Neural cell (in vitro differentiated cells): ENCODE data around the gene PPM1H. TPM values are rescaled to one million over a fixed set of nuclear protein-coding genes. Genes with fewer than 3 reads are reported as not detected.

Experiments used
- H2AFZ ChIP-seq: fragments of 200-600, 300-800 bp; sonication (generic), shearing (Covaris generic); 2 replicates; pipeline ENCODE4 v1.6.0; 2014; ENCODE audit warnings: low read depth, mild to moderate bottlenecking, antibody characterized with exemption, low read length, moderate library complexity
- H3F3A ChIP-seq: fragments of 200-600 bp; shearing (Covaris generic); 2 replicates; pipeline ENCODE4 v1.6.1; 2016; ENCODE audit warnings: mild to moderate bottlenecking, moderate library complexity, mixed read lengths, antibody characterized with exemption, low read length; ENCODE audit not compliant: insufficient read depth, poor library complexity, severe bottlenecking
- H3K27ac ChIP-seq: fragments of 200-600, 300-800 bp; sonication (generic), shearing (Covaris generic); 2 replicates; pipeline ENCODE4 v1.5.1; 2014; ENCODE audit warnings: mild to moderate bottlenecking, low read length, moderate library complexity
- H3K27me3 ChIP-seq: fragments of 300-800, 200-600 bp; sonication (generic), shearing (Covaris generic); 2 replicates; pipeline ENCODE4 v1.6.0; 2014; ENCODE audit warnings: mild to moderate bottlenecking, low read depth, low read length, moderate library complexity; ENCODE audit not compliant: insufficient read depth
- H3K36me3 ChIP-seq: fragments of 300-800, 200-600 bp; sonication (generic), shearing (Covaris generic); 2 replicates; pipeline ENCODE4 v1.5.1; 2014; ENCODE audit warnings: mild to moderate bottlenecking, antibody characterized with exemption, low read length, moderate library complexity; ENCODE audit not compliant: insufficient read depth
- H3K4me2 ChIP-seq: fragments of 300-800, 200-600 bp; sonication (generic), shearing (Covaris generic); 2 replicates; pipeline ENCODE4 v1.6.0; 2014; ENCODE audit warnings: mild to moderate bottlenecking, low read length
- H3K4me3 ChIP-seq: fragments of 300-800, 200-600 bp; sonication (generic), shearing (Covaris generic); 2 replicates; pipeline ENCODE4 v1.5.1; 2014; ENCODE audit warnings: mild to moderate bottlenecking, low read length, moderate library complexity
- H3K79me2 ChIP-seq: fragments of 200-600 bp; shearing (Covaris generic); replicated peaks from 2 replicates; pipeline ENCODE4 v1.6.0; 2014; ENCODE audit warnings: mild to moderate bottlenecking, low read length, moderate library complexity; ENCODE audit not compliant: insufficient read depth
- H3K9ac ChIP-seq: fragments of 300-800, 200-600 bp; sonication (generic), shearing (Covaris generic); 2 replicates; pipeline ENCODE4 v1.6.1; 2016; ENCODE audit warnings: mild to moderate bottlenecking, low read length, mixed read lengths
- H3K9me2 ChIP-seq: fragments of 200-600 bp; shearing (Covaris generic); 2 replicates; pipeline ENCODE4 v1.6.1; 2016; ENCODE audit warnings: mild to moderate bottlenecking, low read length, mixed read lengths; ENCODE audit not compliant: insufficient read depth
- H3K9me3 ChIP-seq: fragments of 200-600, 300-800 bp; sonication (generic), shearing (Covaris generic); 2 replicates; pipeline ENCODE4 v1.6.1; 2016; ENCODE audit warnings: mild to moderate bottlenecking, mixed run types, low read length, moderate library complexity, mixed read lengths
- H4K20me1 ChIP-seq: fragments of 200-600 bp; shearing (Covaris generic); 2 replicates; pipeline ENCODE4 v1.6.1; 2016; ENCODE audit warnings: mild to moderate bottlenecking, mixed run types; ENCODE audit not compliant: insufficient read depth
- CTCF ChIP-seq: fragments of 450-650 bp; IDR thresholded peaks from 2 replicates; pipeline ENCODE4 v1.5.1; 2014; ENCODE audit warnings: antibody characterized with exemption, mild to moderate bottlenecking, moderate library complexity; ENCODE audit not compliant: poor library complexity, severe bottlenecking
- EP300 ChIP-seq: fragments of 450-650 bp; conservative IDR thresholded peaks from 2 replicates; pipeline ENCODE4 v1.6.1; 2014; ENCODE audit warnings: antibody characterized with exemption, mild to moderate bottlenecking, moderate library complexity; ENCODE audit not compliant: poor library complexity, severe bottlenecking
- EZH2 ChIP-seq: fragments of 200-600, 300-800 bp; shearing (Covaris generic), sonication (generic); IDR thresholded peaks from 2 replicates; pipeline ENCODE4 v1.6.1; 2014; ENCODE audit warnings: antibody characterized with exemption, low read length, borderline replicate concordance, mild to moderate bottlenecking; ENCODE audit not compliant: insufficient read depth, poor library complexity, severe bottlenecking
- MXI1 ChIP-seq: fragments of 450-650 bp; conservative IDR thresholded peaks from 2 replicates; pipeline ENCODE4 v1.6.1; 2014; ENCODE audit warnings: antibody characterized with exemption, mild to moderate bottlenecking; ENCODE audit not compliant: poor library complexity, severe bottlenecking
- POLR2AphosphoS5 ChIP-seq: IDR thresholded peaks from 2 replicates; pipeline ENCODE4 v1.6.1; 2012
- RAD21 ChIP-seq: fragments of 450-650 bp; conservative IDR thresholded peaks from 2 replicates; pipeline ENCODE4 v1.6.1; 2014; ENCODE audit warnings: antibody characterized with exemption, mild to moderate bottlenecking, moderate library complexity
- REST ChIP-seq: IDR thresholded peaks from 2 replicates; pipeline ENCODE4 v1.6.1; 2012; ENCODE audit warnings: borderline replicate concordance
- SMC3 ChIP-seq: fragments of 450-650 bp; conservative IDR thresholded peaks from 2 replicates; pipeline ENCODE4 v1.6.1; 2014; ENCODE audit warnings: antibody characterized with exemption, mild to moderate bottlenecking, moderate library complexity; ENCODE audit not compliant: poor library complexity
- TAF1 ChIP-seq: IDR thresholded peaks from 2 replicates; pipeline ENCODE4 v1.6.1; 2012; ENCODE audit warnings: low read depth
- polyA plus RNA-seq: library from polyadenylated mRNA; depleted of rRNA; stranded (reverse); fragments of >200 nt; gene quantifications from 2 replicates; pipeline ENCODE4 v1.2.3, GENCODE V29; 2014

The PPM1H gene
- polyA plus RNA-seq, 1 donor from 2014 or later, result 3.9 TPM

- H3K27ac ChIP-seq, result no peak overlapping the region
- H3F3A ChIP-seq, result peaks cover 5% of the 10 kb centered on the region
- no peak for TF ChIP-seq CTCF
- no peak for TF ChIP-seq TAF1
- no peak for TF ChIP-seq REST
- TF ChIP-seq RAD21, result no peak
- TF ChIP-seq EP300, result no peak
- TF ChIP-seq EZH2, result no peak
- TF ChIP-seq SMC3, result no peak
- no peak for TF ChIP-seq MXI1
- no peak for TF ChIP-seq POLR2AphosphoS5
- no peak overlapping the region for H3K4me3 ChIP-seq
- H3K9me3 ChIP-seq, result no peaks in the 10 kb centered on the region
- H2AFZ ChIP-seq, result no peak overlapping the region
- no peak overlapping the region for H3K4me2 ChIP-seq
- no peaks in the 10 kb centered on the region for H3K79me2 ChIP-seq
- H3K27me3 ChIP-seq, result peaks cover 10% of the 10 kb centered on the region
- H3K9me2 ChIP-seq, result no peaks in the 10 kb centered on the region
- H3K9ac ChIP-seq, result no peak overlapping the region
- no peaks in the 10 kb centered on the region for H3K36me3 ChIP-seq
- H4K20me1 ChIP-seq, result no peaks in the 10 kb centered on the region
Observed at GRCh38 chr12:62931477-62931876, 3.5 kb downstream of the PPM1H start.

GRCh38 chr12:62930546-62931425 is 4.2 kb downstream of the PPM1H start:
- no peak for TF ChIP-seq SMC3
- no peak for TF ChIP-seq EZH2
- no peak for TF ChIP-seq REST
- no peak for TF ChIP-seq CTCF
- no peak for TF ChIP-seq EP300
- no peak for TF ChIP-seq MXI1
- TF ChIP-seq TAF1, result no peak
- TF ChIP-seq RAD21, result no peak
- no peak for TF ChIP-seq POLR2AphosphoS5
- Histone ChIP-seq H3K27ac (no peak overlapping the region), H3K9me3 (no peaks in the 10 kb centered on the region), H3K79me2 (no peaks in the 10 kb centered on the region), H3K9ac (no peak overlapping the region), H3F3A (peaks cover 5% of the 10 kb centered on the region), H3K36me3 (no peaks in the 10 kb centered on the region), H3K4me3 (no peak overlapping the region), H3K4me2 (no peak overlapping the region), H2AFZ (no peak overlapping the region), H3K27me3 (peaks cover 10% of the 10 kb centered on the region), H4K20me1 (no peaks in the 10 kb centered on the region), H3K9me2 (no peaks in the 10 kb centered on the region)
